Activated CD4-positive, alpha-beta memory T cell treated with anti-CD3 and anti-CD28 coated beads for 36 hours (primary cell): ENCODE measurements around the gene PRSS2. TPM values are rescaled to one million over a fixed set of nuclear protein-coding genes. Genes with fewer than 3 reads are reported as not detected.

Experiments used
- CTCF ChIA-PET: fragments of 350-600 bp; sonication (Branson Sonifier 250); formaldehyde crosslinking; loops from one replicate; lab custom pipeline; 2021; ENCODE audit warnings: antibody characterized with exemption, inconsistent platforms; lab: Charles Lee
- POLR2A ChIA-PET: fragments of 350-600 bp; sonication (Branson Sonifier 250); formaldehyde crosslinking; loops from one replicate; lab custom pipeline; 2021; ENCODE audit warnings: antibody characterized with exemption; lab: Charles Lee
- DNase-seq: peaks from one replicate; pipeline ENCODE4 v3.0.0-alpha.2; 2020
- H3K27ac Mint-ChIP-seq: one replicate; pipeline ENCODE4 v1.8.0; 2021; ENCODE audit warnings: mixed read lengths
- H3K27me3 Mint-ChIP-seq: one replicate; pipeline ENCODE4 v1.8.0; 2021; ENCODE audit warnings: mixed read lengths
- H3K36me3 Mint-ChIP-seq: one replicate; pipeline ENCODE4 v1.8.0; 2021; ENCODE audit warnings: mixed read lengths
- H3K4me1 Mint-ChIP-seq: one replicate; pipeline ENCODE4 v1.8.0; 2021; ENCODE audit warnings: low read depth, mixed read lengths
- H3K4me3 Mint-ChIP-seq: one replicate; pipeline ENCODE4 v1.8.0; 2021; ENCODE audit warnings: mild to moderate bottlenecking, mixed read lengths
- H3K9me3 Mint-ChIP-seq: one replicate; pipeline ENCODE4 v1.8.0; 2021; ENCODE audit warnings: mixed read lengths
- intact Hi-C: fragments of 100-400 bp; cut with micrococcal nuclease; formaldehyde crosslinking; loops from one replicate; pipeline ENCODE4 v1.15.1; 2023
- total RNA-seq, 2 experiments: library from RNA; stranded (reverse); gene quantifications; one replicate each; pipeline ENCODE4 v1.2.3, GENCODE V29; 2021

Gene PRSS2
- total RNA-seq, 2 experiments from 2014 or later = not detected

GRCh38 chr7:142777318-142777717 lies 6.5 kb downstream of the PRSS2 start:
- CTCF ChIA-PET = interaction anchor here (1.4 kb wide), 1 partner anchor 145 kb away, joined by 6 read pairs; no protein-coding TSS in a partner anchor
- Mint-ChIP-seq H3K9me3 (no peaks in the 10 kb centered on the region), H3K36me3 (no peaks in the 10 kb centered on the region), H3K27ac (no peak overlapping the region), H3K27me3 (no peaks in the 10 kb centered on the region), H3K4me1 (no peaks in the 10 kb centered on the region), H3K4me3 (no peak overlapping the region)
- POLR2A ChIA-PET = no interaction called here
- DNase-seq = no peak
- intact Hi-C loops = no loop called here

DNA sequence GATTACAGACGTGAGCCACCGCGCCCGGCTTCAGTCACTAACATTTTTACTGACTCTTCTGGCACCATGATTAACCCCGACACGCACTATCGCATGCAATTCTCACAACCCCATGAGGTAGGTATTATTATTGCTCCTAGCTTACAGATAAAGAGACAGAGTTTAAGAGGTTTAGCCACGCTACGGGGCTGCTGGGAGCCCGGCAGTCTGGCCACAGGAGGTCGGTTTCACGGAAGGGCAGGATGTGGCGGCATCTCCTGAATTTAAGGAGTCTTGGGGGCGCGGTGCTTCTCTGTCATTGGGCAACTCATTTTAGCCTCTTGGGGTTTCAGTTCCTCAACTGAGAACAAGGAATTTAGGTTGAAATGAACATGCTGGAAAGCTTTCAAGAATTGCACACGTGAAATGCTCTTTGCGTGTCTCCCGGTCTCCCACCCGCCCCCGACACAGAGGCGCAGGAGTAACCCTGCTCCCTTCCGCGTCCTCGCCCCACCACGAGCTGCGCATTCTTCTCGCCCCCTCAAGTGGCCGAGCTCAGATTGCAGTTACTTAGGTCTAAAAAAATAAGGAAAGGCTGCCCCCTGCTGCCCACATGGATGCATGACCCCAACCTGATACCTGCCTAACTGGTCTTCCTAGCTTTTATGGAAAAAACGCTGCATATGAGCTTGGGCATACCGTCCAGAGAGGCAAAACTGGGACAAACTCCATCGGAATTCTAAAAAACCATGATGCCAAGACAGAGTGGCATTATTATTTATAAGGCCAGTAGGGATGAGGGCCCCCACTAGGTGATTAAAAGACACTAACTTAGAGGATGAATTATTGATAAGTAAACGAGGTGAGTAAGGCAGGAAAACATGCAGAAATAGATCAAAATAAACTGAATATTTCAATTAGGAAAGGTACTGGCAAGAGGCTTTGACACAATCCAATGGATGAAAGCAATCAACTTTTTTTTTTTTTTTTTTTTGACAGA lies 12.4 kb downstream of the PRSS2 start:
- CTCF ChIA-PET = interaction anchor here (0.6 to 20.0 kb wide), 33 partner anchors 10 to 438 kb away, joined by 3 to 390 read pairs (median 5); no protein-coding TSS in a partner anchor
- intact Hi-C loops = loop anchor here (1.0 kb wide), 5 partner anchors 71 to 248 kb away; no protein-coding TSS in a partner anchor
- peak overlapping the region; percentile 90 for H3K27ac Mint-ChIP-seq

GRCh38 chr7:142784096-142784495 lies 13.3 kb downstream of the PRSS2 start:
- peaks cover 20% of the 10 kb centered on the region for H3K36me3 Mint-ChIP-seq
- DNase-seq = no peak
- peaks cover 3% of the 10 kb centered on the region for H3K4me1 Mint-ChIP-seq
- H3K9me3 Mint-ChIP-seq = no peaks in the 10 kb centered on the region
- peak overlapping the region; percentile 16 for H3K4me3 Mint-ChIP-seq
- H3K27ac Mint-ChIP-seq = peak overlapping the region; percentile 90
- ChIA-PET POLR2A (interaction anchor here (8.8 to 17.9 kb wide), 2 partner anchors 14 to 25 kb away, joined by 195 to 517 read pairs; no protein-coding TSS in a partner anchor), CTCF (interaction anchor here (0.7 to 20.0 kb wide), 11 partner anchors 10 to 158 kb away, joined by 3 to 390 read pairs (median 17); no protein-coding TSS in a partner anchor)
- intact Hi-C loops = no loop called here
- no peaks in the 10 kb centered on the region for H3K27me3 Mint-ChIP-seq

More for the DNA sequence above, 12.4 kb downstream of the PRSS2 start:
- Mint-ChIP-seq H3K4me1 (peaks cover 3% of the 10 kb centered on the region), H3K4me3 (peak overlapping the region; percentile 70), H3K9me3 (no peaks in the 10 kb centered on the region), H3K36me3 (peaks cover 11% of the 10 kb centered on the region), H3K27me3 (no peaks in the 10 kb centered on the region)
- DNase-seq = peak; percentile 85
- POLR2A ChIA-PET = interaction anchor here (0.8 to 8.8 kb wide), 5 partner anchors 15 to 146 kb away, joined by 3 to 195 read pairs (median 4); no protein-coding TSS in a partner anchor

DNA sequence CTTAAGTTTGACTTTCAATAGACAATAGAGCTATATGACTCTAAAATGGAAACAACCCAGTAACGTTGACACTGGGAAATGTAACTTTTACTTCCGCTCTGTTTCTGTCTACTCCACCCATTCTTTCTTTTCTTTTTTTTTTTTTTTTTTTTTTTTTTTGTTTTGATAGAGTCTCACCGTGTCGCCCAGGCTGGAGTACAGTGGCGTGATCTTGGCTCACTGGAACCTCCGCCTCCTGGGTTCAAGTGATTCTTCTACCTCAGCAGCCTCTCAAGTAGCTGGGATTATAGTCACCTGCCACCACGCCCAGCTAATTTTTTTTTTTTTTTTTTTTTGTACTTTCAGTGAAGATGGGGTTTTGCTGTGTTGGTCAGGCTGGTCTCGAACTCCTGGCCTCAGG lies 13.9 kb downstream of the PRSS2 start:
- intact Hi-C loops = loop anchor here (1.0 kb wide), 2 partner anchors 14 to 25 kb away; no protein-coding TSS in a partner anchor
- peak; percentile 53 for DNase-seq
- no peaks in the 10 kb centered on the region for H3K9me3 Mint-ChIP-seq
- H3K4me3 Mint-ChIP-seq = peak overlapping the region; percentile 5
- ChIA-PET CTCF (interaction anchor here (1.0 to 20.0 kb wide), 8 partner anchors 13 to 158 kb away, joined by 3 to 390 read pairs (median 40); no protein-coding TSS in a partner anchor), POLR2A (interaction anchor here (1.6 to 17.9 kb wide), 3 partner anchors 13 to 148 kb away, joined by 7 to 517 read pairs (median 195); no protein-coding TSS in a partner anchor)
- H3K36me3 Mint-ChIP-seq = peaks cover 26% of the 10 kb centered on the region
- H3K27ac Mint-ChIP-seq = peak overlapping the region; percentile 90
- peaks cover 3% of the 10 kb centered on the region for H3K4me1 Mint-ChIP-seq
- H3K27me3 Mint-ChIP-seq = no peaks in the 10 kb centered on the region

GRCh38 chr7:142785841-142786250 lies 15.1 kb downstream of the PRSS2 start:
- H3K9me3 Mint-ChIP-seq = no peaks in the 10 kb centered on the region
- intact Hi-C loops = loop anchor here (1.0 kb wide), 2 partner anchors 12 to 23 kb away; no protein-coding TSS in a partner anchor
- peaks cover 3% of the 10 kb centered on the region for H3K4me1 Mint-ChIP-seq
- ChIA-PET POLR2A (interaction anchor here (0.7 to 17.9 kb wide), 4 partner anchors 12 to 149 kb away, joined by 3 to 517 read pairs (median 101); no protein-coding TSS in a partner anchor), CTCF (interaction anchor here (0.6 to 20.0 kb wide), 7 partner anchors 12 to 154 kb away, joined by 3 to 390 read pairs (median 3); no protein-coding TSS in a partner anchor)
- H3K27me3 Mint-ChIP-seq = no peaks in the 10 kb centered on the region
- H3K36me3 Mint-ChIP-seq = peaks cover 38% of the 10 kb centered on the region
- peak overlapping the region; percentile 73 for H3K4me3 Mint-ChIP-seq
- DNase-seq = peak; percentile 85
- peak overlapping the region; percentile 84 for H3K27ac Mint-ChIP-seq

- Mint-ChIP-seq H3K9me3 (no peaks in the 10 kb centered on the region), H3K4me1 (peaks cover 7% of the 10 kb centered on the region), H3K36me3 (peaks cover 49% of the 10 kb centered on the region), H3K27me3 (no peaks in the 10 kb centered on the region), H3K27ac (peak overlapping the region; percentile 100), H3K4me3 (peak overlapping the region; percentile 92)
- intact Hi-C loops = no loop called here
- POLR2A ChIA-PET = interaction anchor here (1.2 to 17.9 kb wide), 3 partner anchors 11 to 72 kb away, joined by 4 to 517 read pairs (median 195); no protein-coding TSS in a partner anchor
- CTCF ChIA-PET = interaction anchor here (1.0 to 20.0 kb wide), 3 partner anchors 10 to 199 kb away, joined by 3 to 390 read pairs (median 17); no protein-coding TSS in a partner anchor
- no peak for DNase-seq
Observed at GRCh38 chr7:142787034-142787768, 16.4 kb downstream of the PRSS2 start.

DNA sequence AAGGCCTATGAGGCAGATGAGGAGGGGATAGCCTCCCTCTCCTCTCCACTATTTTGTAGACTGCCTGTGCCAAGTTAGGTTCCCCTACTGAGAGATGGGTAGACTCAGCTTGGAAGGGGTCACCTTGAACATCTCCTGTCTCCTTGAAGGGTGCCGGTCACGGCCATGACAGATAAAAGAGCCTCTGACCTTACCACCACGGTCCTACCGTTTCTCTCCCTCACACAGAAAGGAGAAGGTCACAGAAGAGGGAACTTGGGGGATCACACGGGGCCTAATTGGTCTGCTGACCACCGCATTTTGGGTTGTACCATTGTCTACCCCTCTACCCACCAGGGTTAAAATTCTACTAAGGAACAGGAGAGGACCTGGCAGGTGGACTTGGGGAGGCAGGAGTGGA lies 17.0 kb downstream of the PRSS2 start:
- H3K27me3 Mint-ChIP-seq = no peaks in the 10 kb centered on the region
- H3K36me3 Mint-ChIP-seq = peaks cover 55% of the 10 kb centered on the region
- DNase-seq = no peak
- peaks cover 12% of the 10 kb centered on the region for H3K4me1 Mint-ChIP-seq
- intact Hi-C loops = no loop called here
- H3K27ac Mint-ChIP-seq = peak overlapping the region; percentile 100
- H3K4me3 Mint-ChIP-seq = peak overlapping the region; percentile 92
- CTCF ChIA-PET = interaction anchor here (1.0 to 20.0 kb wide), 5 partner anchors 10 to 487 kb away, joined by 3 to 390 read pairs (median 3); no protein-coding TSS in a partner anchor
- POLR2A ChIA-PET = interaction anchor here (1.1 to 17.9 kb wide), 5 partner anchors 10 to 467 kb away, joined by 3 to 517 read pairs (median 4); no protein-coding TSS in a partner anchor
- H3K9me3 Mint-ChIP-seq = no peaks in the 10 kb centered on the region

GRCh38 chr7:142788303-142789289 lies 17.8 kb downstream of the PRSS2 start:
- Mint-ChIP-seq H3K4me1 (peaks cover 18% of the 10 kb centered on the region), H3K36me3 (peaks cover 63% of the 10 kb centered on the region), H3K4me3 (peak overlapping the region; percentile 92), H3K27ac (peak overlapping the region; percentile 100), H3K9me3 (no peaks in the 10 kb centered on the region), H3K27me3 (no peaks in the 10 kb centered on the region)
- POLR2A ChIA-PET = interaction anchor here (1.1 to 17.9 kb wide), 6 partner anchors 9 to 468 kb away, joined by 3 to 517 read pairs (median 4); no protein-coding TSS in a partner anchor
- CTCF ChIA-PET = interaction anchor here (1.1 to 20.0 kb wide), 4 partner anchors 9 to 488 kb away, joined by 3 to 390 read pairs (median 10); no protein-coding TSS in a partner anchor
- intact Hi-C loops = no loop called here
- DNase-seq = peak; percentile 24

DNA sequence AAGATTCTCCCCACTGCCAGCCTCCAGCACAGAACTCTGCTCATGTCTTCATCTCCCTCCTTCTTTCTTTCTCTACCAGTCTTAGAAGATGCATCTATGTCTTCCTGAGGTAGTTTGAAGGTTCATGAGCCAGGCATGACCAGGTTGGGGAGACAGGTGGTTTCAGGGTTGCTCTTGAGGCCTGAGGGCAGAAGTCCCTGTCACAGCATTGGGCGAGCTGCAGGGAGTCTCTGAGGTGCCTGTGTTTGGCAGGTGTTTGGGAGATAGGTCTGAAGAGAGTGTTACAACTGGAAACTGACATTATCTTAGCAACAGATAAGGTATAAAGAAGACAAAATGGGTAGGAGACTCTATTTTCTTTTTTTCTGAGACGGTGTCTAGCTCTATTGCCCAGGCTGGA lies 18.7 kb downstream of the PRSS2 start:
- peaks cover 69% of the 10 kb centered on the region for H3K36me3 Mint-ChIP-seq

More for the DNA sequence above, 18.7 kb downstream of the PRSS2 start:
- intact Hi-C loops = no loop called here
- ChIA-PET CTCF (interaction anchor here (3.0 to 20.0 kb wide), 2 partner anchors 8 to 21 kb away, joined by 17 to 390 read pairs; no protein-coding TSS in a partner anchor), POLR2A (interaction anchor here (0.7 to 17.9 kb wide), 4 partner anchors 9 to 490 kb away, joined by 3 to 517 read pairs (median 99); no protein-coding TSS in a partner anchor)
- peak; percentile 22 for DNase-seq
- Mint-ChIP-seq H3K9me3 (no peaks in the 10 kb centered on the region), H3K27ac (peak overlapping the region; percentile 100), H3K27me3 (no peaks in the 10 kb centered on the region), H3K4me1 (peaks cover 26% of the 10 kb centered on the region), H3K4me3 (peak overlapping the region; percentile 92)
